HepG2 (cell line): ENCODE results near the gene MINAR2. TPM values are rescaled to one million over a fixed set of nuclear protein-coding genes. Genes with fewer than 3 reads are reported as not detected.

Experiments used
- ATAC-seq: fragments of 200-7000 bp; cut with Tn5 transposase; 3 replicates; pipeline ENCODE4 v1.9.1; 2020; ENCODE audit warnings: mild to moderate bottlenecking, moderate library complexity
- BruUV-seq: library from RNA; stranded (reverse); fragments of 400-500 nt; replicated peaks from 2 replicates; lab custom pipeline; 2021; lab: Mats Ljungman, UMichigan
- CTCF ChIA-PET: fragments of 300-600 bp; formaldehyde crosslinking; extraction: SDS; loops from one replicate; lab custom pipeline; 2021; ENCODE audit warnings: low total read pairs, inconsistent platforms, low intra/inter-chr PET ratio; lab: Yijun Ruan, JAX
- POLR2A ChIA-PET: fragments of 350-600 bp; sonication (Branson Sonifier 250); formaldehyde crosslinking; loops from one replicate; lab custom pipeline; 2020; ENCODE audit warnings: antibody characterized with exemption, inconsistent platforms; lab: Yijun Ruan, JAX
- DNase-seq: peaks from one replicate; pipeline ENCODE4 v3.0.0-alpha.2; 2015; ENCODE audit warnings: low spot score
- FAIRE-seq: peaks from 3 replicates; lab custom pipeline; 2011; peaks lifted over from hg19 to GRCh38; lab: Jason Lieb, UNC
- H2AFZ ChIP-seq: one replicate; pipeline ENCODE4 v1.6.1; 2011; ENCODE audit warnings: low read length, inconsistent platforms
- H3K27ac ChIP-seq: fragments of 300-600 bp; 3 replicates; pipeline ENCODE4 v1.8.0; 2011; ENCODE audit warnings: mixed run types, mild to moderate bottlenecking, mixed read lengths, low read length, inconsistent platforms; ENCODE audit not compliant: insufficient read depth; ENCODE audit errors: extremely low read length
- H3K27me3 ChIP-seq, 2 experiments: fragments of 200-600 bp in 1 of 2; 2 replicates in 1 of 2; 3 replicates in 1 of 2; pipeline versions ENCODE4 v1.6.0 to v1.8.0; 2011; ENCODE audit warnings: low read length in 2 of 2, mild to moderate bottlenecking in 2 of 2, moderate library complexity in 2 of 2, inconsistent platforms in 1 of 2; ENCODE audit not compliant: insufficient read depth in 2 of 2, control insufficient read depth in 1 of 2
- H3K36me3 ChIP-seq, 2 experiments: fragments of 200-600 bp in 1 of 2; replicated peaks in 1 of 2; 2 replicates in 1 of 2; 3 replicates in 1 of 2; pipeline versions ENCODE4 v1.5.1 to v1.8.0; 2011; ENCODE audit warnings: low read length in 2 of 2, inconsistent platforms in 1 of 2; ENCODE audit not compliant: insufficient read depth in 2 of 2, control insufficient read depth in 1 of 2
- H3K4me1 ChIP-seq: 2 replicates; pipeline ENCODE4 v1.5.1; 2012; ENCODE audit warnings: low read length, inconsistent platforms; ENCODE audit not compliant: insufficient read depth
- H3K4me2 ChIP-seq: 2 replicates; pipeline ENCODE4 v1.6.0; 2011; ENCODE audit warnings: low read depth, low read length, inconsistent platforms
- H3K4me3 ChIP-seq, 3 experiments: fragments of 200-600 bp in 1 of 3; sonication (generic), shearing (Covaris generic) in 1 of 3; replicated peaks in 1 of 3; 2 replicates each; pipeline ENCODE4 v1.5.1; 2011 to 2016; ENCODE audit warnings: low read length in 3 of 3, inconsistent platforms in 2 of 3, low read depth in 2 of 3, mild to moderate bottlenecking in 2 of 3, control low read depth in 1 of 3, mixed read lengths in 1 of 3; ENCODE audit not compliant: insufficient read depth in 1 of 3
- H3K79me2 ChIP-seq: one replicate; pipeline ENCODE4 v1.6.1; 2011; ENCODE audit warnings: low read length, inconsistent platforms; ENCODE audit not compliant: insufficient read depth
- H3K9ac ChIP-seq: 2 replicates; pipeline ENCODE4 v1.6.0; 2011; ENCODE audit warnings: mild to moderate bottlenecking, low read depth, low read length, inconsistent platforms; ENCODE audit not compliant: insufficient read depth
- H3K9me3 ChIP-seq: 2 replicates; pipeline ENCODE4 v1.5.1; 2012; ENCODE audit warnings: mild to moderate bottlenecking, low read length
- H4K20me1 ChIP-seq: 2 replicates; pipeline ENCODE4 v1.6.0; 2011; ENCODE audit warnings: inconsistent platforms, mild to moderate bottlenecking, low read length, moderate library complexity; ENCODE audit not compliant: insufficient read depth
- BATF2 ChIP-seq: sonication (generic); formaldehyde crosslinking; IDR thresholded peaks from 2 replicates; pipeline ENCODE4 v1.8.0; 2022; ENCODE audit warnings: mild to moderate bottlenecking, missing genetic modification reagents, moderate library complexity
- NFE2L1 ChIP-seq: sonication (generic); formaldehyde crosslinking; IDR thresholded peaks from 2 replicates; pipeline ENCODE4 v1.4.0; 2020; ENCODE audit warnings: missing genetic modification reagents, mild to moderate bottlenecking, borderline replicate concordance
- PRDM4 ChIP-seq: sonication (generic); formaldehyde crosslinking; IDR thresholded peaks from 2 replicates; pipeline ENCODE4 v1.9.0; 2021; ENCODE audit warnings: missing genetic modification reagents, borderline replicate concordance
- PRPF4 ChIP-seq: fragments of 200-400 bp; formaldehyde crosslinking; IDR thresholded peaks from 2 replicates; pipeline ENCODE4 v1.6.1; 2016; ENCODE audit warnings: low read length, low read depth; ENCODE audit not compliant: poor library complexity, severe bottlenecking
- SALL2 ChIP-seq: sonication (generic); formaldehyde crosslinking; IDR thresholded peaks from 2 replicates; pipeline ENCODE4 v1.8.1; 2023; ENCODE audit warnings: mild to moderate bottlenecking, missing genetic modification reagents, inconsistent platforms
- ZNF44 ChIP-seq: sonication (generic); formaldehyde crosslinking; IDR thresholded peaks from 2 replicates; pipeline ENCODE4 v1.5.1; 2020; ENCODE audit warnings: mild to moderate bottlenecking, missing genetic modification reagents
- ZNF558 ChIP-seq: sonication (generic); formaldehyde crosslinking; IDR thresholded peaks from 2 replicates; pipeline ENCODE4 v1.9.0; 2022; ENCODE audit warnings: mild to moderate bottlenecking, missing genetic modification reagents, borderline replicate concordance
- WGBS: methylation state at CpG from one replicate; pipeline ENCODE4 v1.1.6; 2017; ENCODE audit warnings: low lambda C conversion rate; 5-methylcytosine and 5-hydroxymethylcytosine counted together
- in situ Hi-C: cut with HindIII; loops from 2 replicates; pipeline ENCODE4 v1.10.0; 2017; ENCODE audit warnings: low pct_unique_long_range_greater_than_20kb; ENCODE audit not compliant: extremely low pct_ligation_motif_present
- intact Hi-C: fragments of 100-400 bp; cut with micrococcal nuclease; formaldehyde crosslinking; loops from one replicate; pipeline ENCODE4 v1.10.0; 2022; ENCODE audit not compliant: unreplicated experiment
- polyA plus RNA-seq, 8 experiments: library from polyadenylated mRNA; depleted of rRNA in 3 of 8; stranded (reverse) in 7 of 8; unstranded in 1 of 8; fragments of >200 nt; fragmentation: Illumina TruSeq in 4 of 8; extraction: Trizol in 4 of 8; gene quantifications; 2 replicates each; pipeline versions ENCODE4 v1.2.1 to v1.2.3, GENCODE V29; 2011 to 2016; ENCODE audit warnings: low read depth in 4 of 8, missing spikeins in 1 of 8, mixed read lengths in 1 of 8; ENCODE audit not compliant: insufficient read depth in 1 of 8
- total RNA-seq, 5 experiments: library from RNA; depleted of rRNA; stranded (reverse); fragments of >200 nt; fragmentation: Illumina TruSeq; extraction: Trizol; gene quantifications; 2 replicates each; pipeline ENCODE4 v1.2.3, GENCODE V29; 2016; ENCODE audit warnings: low read depth in 1 of 5

Gene MINAR2
- total and polyA plus RNA-seq, 2 of the 13 experiments (the other 11 are each of a cell fraction or from before 2014, with no cell fraction given), result not detected

GRCh38 chr5:129760636-129761325 lies 12.9 kb downstream of the MINAR2 start (continued):
- TF ChIP-seq PRPF4, result no peak
- TF ChIP-seq ZNF44 (CRISPR knock-in tag), result no peak

GRCh38 chr5:129763651-129764050 lies 15.8 kb downstream of the MINAR2 start:
- intact Hi-C loops, result no loop called here
- DNase-seq (no peak), FAIRE-seq (no peak), ATAC-seq (no peak)
- no peaks in the 10 kb centered on the region for H3K9me3 ChIP-seq
- H3K27ac ChIP-seq, result no peak overlapping the region
- no peak overlapping the region for H3K4me3 ChIP-seq
- CTCF ChIA-PET, result no interaction called here
- TF ChIP-seq BATF2 (CRISPR knock-in tag) (no peak), NFE2L1 (CRISPR knock-in tag) (no peak), ZNF558 (CRISPR knock-in tag) (no peak), SALL2 (no peak), PRDM4 (CRISPR knock-in tag) (no peak)
- H4K20me1 ChIP-seq, result no peaks in the 10 kb centered on the region
- POLR2A ChIA-PET, result no interaction called here
- H3K79me2 ChIP-seq, result no peaks in the 10 kb centered on the region
- WGBS, result 0% methylated on average over 1 of the region's 1 CpG
- H2AFZ ChIP-seq, result no peak overlapping the region
- BruUV-seq, result no TSS peak
- in situ Hi-C loops, result loop anchor here (10.0 kb wide), 2 partner anchors 99 to 1549 kb away; no protein-coding TSS in a partner anchor
- no peak overlapping the region for H3K9ac ChIP-seq
- no peaks in the 10 kb centered on the region for H3K4me1 ChIP-seq
- no peak overlapping the region for H3K4me2 ChIP-seq
- no peaks in the 10 kb centered on the region for H3K36me3 ChIP-seq
- no peaks in the 10 kb centered on the region for H3K27me3 ChIP-seq
